Superior temporal gyrus (tissue), 1 donor: Measurements from ENCODE around the gene SRR.
"Not testable (repeated sequence)": the region's sequence is repeated elsewhere in the genome, so short reads cannot be mapped to it uniquely, and the experiment has no call there.

Source experiments
- DNase-seq: peaks from one replicate; pipeline ENCODE4 v3.0.0-alpha.2; 2016; ENCODE audit errors: extremely low spot score

The SRR gene, protein sequence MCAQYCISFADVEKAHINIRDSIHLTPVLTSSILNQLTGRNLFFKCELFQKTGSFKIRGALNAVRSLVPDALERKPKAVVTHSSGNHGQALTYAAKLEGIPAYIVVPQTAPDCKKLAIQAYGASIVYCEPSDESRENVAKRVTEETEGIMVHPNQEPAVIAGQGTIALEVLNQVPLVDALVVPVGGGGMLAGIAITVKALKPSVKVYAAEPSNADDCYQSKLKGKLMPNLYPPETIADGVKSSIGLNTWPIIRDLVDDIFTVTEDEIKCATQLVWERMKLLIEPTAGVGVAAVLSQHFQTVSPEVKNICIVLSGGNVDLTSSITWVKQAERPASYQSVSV

GRCh38 chr17:2303204-2304188 lies at the start of gene SRR, which contains the start of gene SMG6:
Gene SRR (plus strand): TSS chr17:2303950. CDS start chr17:2315561, 11,611 bp downstream.
Gene SMG6 (minus strand): TSS chr17:2303785. CDS start chr17:2303720, 65 bp downstream.
- DNase-seq, result peak; percentile 82

- not testable (repeated sequence) for DNase-seq
Observed at GRCh38 chr17:2258830-2259229, 44.9 kb upstream of the SRR start.

GRCh38 chr17:2259769-2260536 lies 43.8 kb upstream of the SRR start:
- no peak for DNase-seq

DNA sequence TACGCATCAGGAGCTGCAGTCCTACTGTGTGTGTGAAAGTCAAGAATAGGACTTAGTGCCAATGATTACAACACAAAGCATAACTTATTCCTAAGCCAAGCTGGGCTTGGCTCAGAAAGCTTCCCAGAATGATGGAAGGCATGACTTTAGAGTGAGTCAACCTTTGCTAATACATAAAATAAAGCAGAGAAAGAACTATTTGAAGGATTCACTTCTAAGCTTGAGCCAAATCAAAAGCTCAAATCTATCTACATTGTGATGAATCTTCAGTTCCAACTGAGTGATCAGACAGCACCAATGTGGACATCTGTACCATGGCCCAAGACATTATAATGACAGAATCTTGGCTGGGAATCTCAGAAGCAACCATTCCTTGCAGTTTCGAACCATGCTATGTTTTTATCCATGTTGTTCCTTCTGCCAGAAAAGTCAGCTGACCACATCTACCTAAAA lies 41.6 kb upstream of the SRR start:
- DNase-seq, result no peak

- no peak for DNase-seq
Observed at GRCh38 chr17:2263183-2264066, 40.3 kb upstream of the SRR start.

GRCh38 chr17:2264067-2264860 lies 39.5 kb upstream of the SRR start:
- peak; percentile 27 for DNase-seq

GRCh38 chr17:2265166-2265565 lies 38.6 kb upstream of the SRR start:
- not testable (repeated sequence) for DNase-seq

GRCh38 chr17:2266045-2266864 lies 37.5 kb upstream of the SRR start:
- no peak for DNase-seq

- no peak for DNase-seq
Observed at GRCh38 chr17:2266865-2267228, 36.9 kb upstream of the SRR start.

DNA sequence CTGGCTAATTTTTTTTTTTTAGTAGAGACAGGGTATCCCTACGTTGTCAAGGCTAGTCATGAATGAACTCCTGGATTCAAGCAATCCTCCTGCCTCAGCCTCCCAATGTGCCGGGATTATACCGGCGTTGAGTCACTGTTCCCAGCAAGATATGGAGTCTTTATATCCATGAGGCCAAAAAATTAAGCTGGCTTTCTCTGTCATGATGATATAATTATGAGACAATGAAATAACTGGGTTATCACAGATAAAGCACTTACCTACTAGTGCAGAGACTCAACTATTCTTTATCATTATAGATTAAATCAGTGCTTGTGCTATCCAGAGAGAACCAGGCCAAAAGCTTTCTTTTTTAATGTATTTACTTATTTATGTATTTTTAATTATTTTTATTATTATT lies 36.4 kb upstream of the SRR start:
- no peak for DNase-seq

- DNase-seq, result no peak
Observed at GRCh38 chr17:2271985-2272702, 31.6 kb upstream of the SRR start.

DNA sequence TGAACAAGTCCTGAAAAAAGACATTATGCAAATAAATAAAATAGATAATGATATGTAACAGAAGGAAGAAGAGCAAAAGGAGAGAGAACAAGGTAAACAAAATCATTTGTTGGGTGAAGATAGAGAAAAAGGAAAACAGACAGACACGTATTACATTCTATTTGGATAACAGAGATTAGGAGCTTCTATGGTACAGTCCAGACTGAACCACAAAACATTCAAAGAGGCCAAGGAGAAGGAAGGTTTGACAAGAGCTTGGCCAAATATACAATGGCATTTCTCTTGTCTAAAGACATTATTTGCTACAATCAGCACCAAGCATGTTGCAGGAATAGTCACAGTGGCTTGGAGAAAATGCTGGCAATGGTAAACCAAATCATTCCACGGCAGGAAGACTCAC lies 29.3 kb upstream of the SRR start:
- no peak for DNase-seq

DNA sequence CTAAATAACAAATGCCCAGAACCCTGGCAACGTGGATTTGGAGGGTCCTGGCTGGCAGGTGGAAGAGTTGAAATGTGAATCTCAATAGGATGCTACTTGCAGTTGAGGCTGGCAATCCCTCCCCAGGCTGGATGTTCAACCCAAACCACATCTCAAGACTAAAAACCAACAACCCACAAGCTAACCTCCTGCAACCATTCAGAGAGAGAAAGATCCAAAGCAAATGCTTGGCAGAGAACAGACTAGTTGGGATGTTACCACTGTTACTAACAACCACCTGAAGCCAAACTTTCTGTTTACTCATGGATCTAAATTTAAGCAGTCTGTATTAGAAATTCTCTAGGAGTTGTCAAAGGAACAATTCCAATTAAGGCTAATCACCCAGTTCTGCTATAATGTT lies 28.0 kb upstream of the SRR start:
- DNase-seq, result no peak

- no peak for DNase-seq
Observed at GRCh38 chr17:2277429-2278170, 26.1 kb upstream of the SRR start.

GRCh38 chr17:2279707-2280106 lies 24.0 kb upstream of the SRR start:
- no peak for DNase-seq

DNA sequence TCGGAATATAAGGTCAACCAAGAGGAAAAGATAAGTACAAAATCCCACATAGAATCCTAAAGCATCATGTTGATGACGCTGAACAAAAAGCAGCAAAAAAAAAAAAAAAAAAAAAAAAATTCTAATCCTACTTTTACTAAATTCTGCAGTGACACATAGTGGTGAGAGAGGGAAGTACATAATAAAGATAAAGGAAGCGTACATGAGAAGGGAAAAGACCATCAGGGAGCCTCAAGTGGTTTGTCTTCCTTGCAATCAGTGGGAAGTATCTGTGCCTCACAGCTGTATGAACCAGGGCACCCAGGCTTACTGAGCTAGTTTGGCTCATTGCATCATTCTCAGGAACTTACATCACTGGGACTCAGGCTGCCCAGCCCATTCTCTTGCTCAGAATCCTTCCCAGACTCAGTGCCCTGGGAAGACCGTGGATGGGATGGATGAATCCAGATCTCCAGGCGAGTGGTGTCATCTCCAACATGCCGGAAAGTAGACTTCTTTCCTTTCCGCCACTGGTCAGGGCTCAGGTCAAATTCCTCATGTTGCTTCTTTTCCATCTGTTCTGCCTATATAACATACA lies 21.4 kb upstream of the SRR start:
- DNase-seq, result peak; percentile 82

GRCh38 chr17:2283302-2283701 lies 20.4 kb upstream of the SRR start:
- DNase-seq, result no peak
